NCI-H1092 (cell line): ENCODE data around the gene ATP6V0D1.

ENCODE experiments used
- DNase-seq: peaks from one replicate; lab custom pipeline; 2025; lab: John Stamatoyannopoulos, UW

Gene ATP6V0D1

GRCh38 chr16:67445441-67445912 is 35.5 kb downstream of the ATP6V0D1 start:
- DNase-seq = no peak

- DNase-seq = no peak
These were observed 35.9 kb downstream of the ATP6V0D1 start for GRCh38 chr16:67445126-67445426.

- DNase-seq = peak; percentile 20
These were observed 36.5 kb downstream of the ATP6V0D1 start for GRCh38 chr16:67444259-67445125.

- no peak for DNase-seq
These were observed 37.7 kb downstream of the ATP6V0D1 start for GRCh38 chr16:67443265-67443664.

DNA sequence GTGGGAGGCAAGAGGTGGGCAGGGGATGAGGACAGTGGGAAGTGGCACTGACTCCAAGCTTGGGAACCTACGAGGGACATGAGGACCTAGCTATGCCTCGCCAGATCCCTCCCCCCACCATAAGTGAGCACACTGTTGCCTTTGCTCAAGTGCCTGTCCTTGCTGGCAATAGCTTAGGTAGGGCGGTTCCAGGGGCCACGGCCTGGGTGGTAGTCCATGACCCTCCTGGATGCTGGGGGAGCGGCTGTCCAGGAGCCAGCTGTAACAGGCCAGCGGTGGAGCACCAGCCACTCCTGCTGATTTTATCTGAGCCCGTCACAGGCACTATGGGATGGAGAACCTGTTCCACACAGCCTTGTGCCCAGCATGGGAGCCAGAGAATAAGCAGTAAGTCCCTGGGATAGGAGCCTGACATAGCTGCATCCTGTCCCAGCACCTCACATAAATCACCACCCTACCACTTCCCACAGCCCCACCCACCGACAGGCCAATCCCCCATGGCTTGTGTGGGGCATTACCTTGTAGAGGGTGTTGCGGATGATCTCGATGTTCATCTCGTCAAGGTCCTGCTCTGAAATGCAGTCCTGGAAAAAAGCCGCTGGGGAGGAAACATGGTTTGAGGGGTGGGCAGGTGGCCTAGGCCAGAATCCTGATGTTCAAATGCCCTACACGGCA is 38.2 kb downstream of the ATP6V0D1 start:
- no peak for DNase-seq

DNA sequence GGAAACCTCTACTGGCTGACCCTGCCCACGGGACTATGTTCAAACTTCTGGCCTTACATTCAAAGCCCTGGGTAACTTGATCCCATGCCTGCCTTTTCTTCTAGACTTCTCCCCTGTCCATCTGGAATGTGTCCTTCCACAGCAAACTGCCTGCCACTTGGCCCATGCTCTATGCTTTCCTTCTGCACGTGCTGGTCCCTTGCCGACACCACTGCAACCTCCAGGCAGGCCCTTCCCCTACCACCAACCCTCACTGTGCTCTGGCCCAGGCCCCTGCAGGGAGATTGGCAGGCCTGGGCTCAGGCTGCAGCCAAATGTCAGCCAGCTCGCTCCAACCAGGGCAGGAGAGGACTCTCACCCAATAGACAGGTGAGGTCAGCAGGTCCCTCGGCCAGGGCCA is 39.0 kb downstream of the ATP6V0D1 start:
- DNase-seq = no peak

GRCh38 chr16:67441271-67441753 is 39.6 kb downstream of the ATP6V0D1 start:
- peak; percentile 90 for DNase-seq

GRCh38 chr16:67438824-67439393 is 42.0 kb downstream of the ATP6V0D1 start:
- no peak for DNase-seq

DNA sequence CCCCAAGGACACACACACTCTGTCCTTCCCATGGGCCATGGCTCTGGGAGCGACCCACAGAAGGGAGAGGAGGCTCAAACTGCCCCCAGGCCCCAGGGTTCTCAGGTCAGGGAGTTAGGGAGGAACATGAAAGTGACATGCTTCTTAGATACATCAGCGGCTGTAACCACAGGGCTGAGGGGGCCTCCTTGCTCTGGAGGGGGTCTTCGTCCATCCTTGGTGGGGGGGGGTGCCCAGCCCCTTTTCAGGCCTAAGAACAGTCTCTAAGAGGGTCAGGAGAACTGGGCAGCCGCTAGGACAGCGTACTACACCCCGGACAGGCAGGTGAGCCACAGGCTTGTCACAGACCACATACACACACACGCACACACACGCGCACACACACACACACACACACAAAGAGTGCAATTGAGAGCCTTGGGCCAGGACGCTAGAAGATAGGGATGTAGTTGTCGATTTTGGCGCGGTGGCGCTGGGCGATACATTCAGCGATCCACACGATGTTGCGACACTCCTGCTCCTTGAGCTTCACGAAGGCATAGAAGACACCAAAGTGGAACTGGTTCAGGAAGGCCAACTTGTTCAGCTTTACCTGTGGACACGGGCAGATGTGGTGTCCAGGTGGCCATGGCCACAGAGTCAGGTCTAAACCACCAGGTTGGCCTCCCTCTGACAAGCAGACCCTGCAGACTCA is 42.7 kb downstream of the ATP6V0D1 start:
- no peak for DNase-seq

DNA sequence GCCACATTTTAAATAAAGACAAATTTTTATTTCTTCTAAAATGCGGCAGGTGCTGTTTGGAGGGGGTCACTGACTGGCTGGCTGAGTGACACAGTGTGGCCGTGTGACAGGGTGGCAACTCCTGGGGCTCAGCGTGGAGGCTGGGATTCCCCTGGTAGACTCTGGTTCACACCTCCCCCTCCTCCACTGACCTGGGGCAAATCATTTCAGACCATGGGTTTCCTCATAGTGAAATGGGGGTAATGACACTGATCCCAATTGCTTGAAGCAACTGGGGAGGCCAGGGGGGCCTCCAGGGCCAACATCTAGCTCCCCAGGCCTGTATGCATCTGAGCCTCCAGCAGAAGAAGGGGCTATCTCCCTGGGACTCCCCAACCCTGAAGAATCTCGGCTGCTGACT is 43.4 kb downstream of the ATP6V0D1 start:
- no peak for DNase-seq

GRCh38 chr16:67436640-67437193 is 44.2 kb downstream of the ATP6V0D1 start:
- no peak for DNase-seq

DNA sequence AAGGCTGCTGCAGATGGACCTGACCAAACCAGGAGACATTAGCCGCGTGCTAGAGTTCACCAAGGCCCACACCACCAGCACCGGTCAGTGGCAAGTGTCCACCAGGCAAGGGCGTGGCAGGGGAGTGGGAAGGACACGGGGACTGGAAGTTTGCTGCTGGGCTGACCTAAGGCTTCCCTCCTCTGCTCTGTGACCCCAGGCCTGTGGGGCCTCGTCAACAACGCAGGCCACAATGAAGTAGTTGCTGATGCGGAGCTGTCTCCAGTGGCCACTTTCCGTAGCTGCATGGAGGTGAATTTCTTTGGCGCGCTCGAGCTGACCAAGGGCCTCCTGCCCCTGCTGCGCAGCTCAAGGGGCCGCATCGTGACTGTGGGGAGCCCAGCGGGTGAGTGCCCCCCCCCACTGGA is 45.2 kb downstream of the ATP6V0D1 start:
- DNase-seq = no peak

- DNase-seq = no peak
These were observed 47.7 kb downstream of the ATP6V0D1 start for GRCh38 chr16:67433131-67433719.

DNA sequence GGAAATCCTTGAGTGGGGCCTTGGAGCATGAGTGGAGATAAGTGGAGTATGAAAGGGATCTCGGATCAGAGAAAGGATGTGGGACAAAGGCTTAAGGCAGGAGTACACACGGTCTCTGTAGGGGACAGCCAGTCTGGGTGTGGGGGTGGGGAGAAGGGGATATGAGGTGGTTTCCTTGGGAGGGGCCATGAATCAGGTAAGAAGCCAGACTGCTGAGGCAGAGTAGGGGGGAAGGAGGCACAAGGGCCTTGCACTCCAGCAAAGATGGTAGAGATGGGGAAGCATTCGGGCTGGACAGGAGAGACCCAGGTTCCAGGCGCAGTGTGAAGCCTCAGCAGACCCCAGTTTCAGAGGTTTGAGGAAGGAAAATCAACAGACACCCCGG is 48.5 kb downstream of the ATP6V0D1 start:
- DNase-seq = no peak

GRCh38 chr16:67431775-67432505 is 49.0 kb downstream of the ATP6V0D1 start:
- peak; percentile 51 for DNase-seq

DNA sequence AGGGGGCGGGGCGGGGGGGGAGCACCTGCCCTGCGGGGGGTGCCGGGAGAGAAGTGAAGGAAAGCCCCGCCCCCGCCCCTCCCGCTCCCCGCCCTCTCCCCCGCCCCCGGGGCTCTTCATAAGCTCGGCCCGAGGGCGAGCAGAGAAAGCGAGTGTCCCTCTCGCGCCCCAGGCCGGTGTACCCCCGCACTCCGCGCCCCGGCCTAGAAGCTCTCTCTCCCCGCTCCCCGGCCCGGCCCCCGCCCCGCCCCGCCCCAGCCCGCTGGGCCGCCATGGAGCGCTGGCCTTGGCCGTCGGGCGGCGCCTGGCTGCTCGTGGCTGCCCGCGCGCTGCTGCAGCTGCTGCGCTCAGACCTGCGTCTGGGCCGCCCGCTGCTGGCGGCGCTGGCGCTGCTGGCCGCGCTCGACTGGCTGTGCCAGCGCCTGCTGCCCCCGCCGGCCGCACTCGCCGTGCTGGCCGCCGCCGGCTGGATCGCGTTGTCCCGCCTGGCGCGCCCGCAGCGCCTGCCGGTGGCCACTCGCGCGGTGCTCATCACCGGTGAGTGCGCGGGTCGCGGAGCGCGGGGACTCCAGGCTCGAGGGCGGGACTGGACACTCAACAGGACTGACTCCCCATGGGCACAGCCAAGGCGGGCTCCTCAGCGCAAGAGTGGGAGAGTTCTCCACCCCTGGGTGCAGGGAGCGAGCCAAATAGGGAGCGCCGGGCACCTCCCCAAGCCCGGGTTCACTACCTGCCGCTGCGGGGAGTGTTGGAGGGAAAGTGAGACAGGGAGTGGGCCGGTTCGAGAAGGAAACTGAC is 49.8 kb downstream of the ATP6V0D1 start, which contains the start of gene HSD11B2:
Gene HSD11B2, plus strand, starts transcription at position 145 of the 798 bp plus-strand sequence. Its CDS starts 128 bp downstream, at position 273.
- DNase-seq = peak; percentile 83

DNA sequence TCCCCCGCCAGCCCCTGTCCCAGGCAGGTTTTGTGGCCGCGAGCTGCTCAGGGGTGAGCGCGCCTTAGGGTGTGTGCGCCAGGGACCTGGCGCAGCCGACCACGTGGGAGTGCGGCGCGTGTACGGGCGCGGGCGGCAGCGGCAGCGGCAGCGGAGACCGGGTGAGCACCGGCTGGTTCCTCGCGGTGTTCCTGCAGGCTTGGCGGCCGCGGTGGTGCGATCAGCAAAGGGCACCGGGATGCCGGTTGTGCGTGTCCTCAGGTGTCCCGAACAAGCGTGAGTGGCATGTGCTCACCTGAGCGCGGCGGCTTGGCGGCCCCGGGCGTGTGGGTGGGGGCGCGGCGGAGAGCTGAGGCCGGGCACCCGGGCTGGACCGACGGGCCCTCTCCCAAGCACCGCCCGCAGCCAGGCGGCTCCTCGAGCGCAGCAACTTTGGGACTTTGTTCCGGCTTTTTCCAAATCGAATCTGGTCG is 50.4 kb downstream of the ATP6V0D1 start:
- DNase-seq = no peak

GRCh38 chr16:67429799-67430503 is 51.0 kb downstream of the ATP6V0D1 start:
- DNase-seq = no peak
